ES-I3 (cell line): Measurements from ENCODE around the gene SON.
"Not testable (repeated sequence)": the region's sequence is repeated elsewhere in the genome, so short reads cannot be mapped to it uniquely, and the experiment has no call there.

Experiments
- H3K36me3 ChIP-seq: 2 replicates; pipeline ENCODE4 v1.6.1; 2013; ENCODE audit warnings: mild to moderate bottlenecking, low read length, control low read depth, moderate library complexity; ENCODE audit not compliant: insufficient read depth
- H3K4me1 ChIP-seq: 2 replicates; pipeline ENCODE4 v1.6.1; 2013; ENCODE audit warnings: mild to moderate bottlenecking, control low read depth, low read length; ENCODE audit not compliant: insufficient read depth
- H3K9ac ChIP-seq: 2 replicates; pipeline ENCODE4 v1.6.1; 2013; ENCODE audit warnings: low read depth, mild to moderate bottlenecking, low read length, moderate library complexity
- H3K9me3 ChIP-seq: 2 replicates; pipeline ENCODE4 v1.6.1; 2013; ENCODE audit warnings: mild to moderate bottlenecking, low read length, moderate library complexity; ENCODE audit not compliant: control insufficient read depth, insufficient read depth

SON gene

DNA sequence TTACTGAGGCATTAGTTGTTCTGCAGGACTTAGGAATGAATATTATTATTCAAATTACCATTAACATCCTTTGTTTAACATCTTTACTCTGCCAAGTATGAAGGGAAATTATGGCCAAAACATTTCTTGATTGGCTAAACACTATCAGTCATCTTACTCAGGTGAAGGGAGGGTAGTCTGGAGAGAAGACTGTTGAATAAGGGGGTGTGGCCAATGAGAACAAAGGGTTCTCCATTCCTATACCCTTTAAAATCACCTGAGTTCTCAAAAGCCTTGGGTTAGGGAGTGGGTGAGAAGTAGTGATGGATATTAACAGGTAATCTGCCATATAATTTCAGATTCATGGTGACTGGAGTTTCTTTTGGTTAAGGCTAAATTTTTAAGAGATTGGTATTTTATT, 79.4 kb downstream of the SON start:
- Histone ChIP-seq H3K36me3 (no peaks in the 10 kb centered on the region), H3K4me1 (peaks cover 9% of the 10 kb centered on the region; the same call in 1 of the 2 replicates), H3K9me3 (no peaks in the 10 kb centered on the region), H3K9ac (no peak overlapping the region)

DNA sequence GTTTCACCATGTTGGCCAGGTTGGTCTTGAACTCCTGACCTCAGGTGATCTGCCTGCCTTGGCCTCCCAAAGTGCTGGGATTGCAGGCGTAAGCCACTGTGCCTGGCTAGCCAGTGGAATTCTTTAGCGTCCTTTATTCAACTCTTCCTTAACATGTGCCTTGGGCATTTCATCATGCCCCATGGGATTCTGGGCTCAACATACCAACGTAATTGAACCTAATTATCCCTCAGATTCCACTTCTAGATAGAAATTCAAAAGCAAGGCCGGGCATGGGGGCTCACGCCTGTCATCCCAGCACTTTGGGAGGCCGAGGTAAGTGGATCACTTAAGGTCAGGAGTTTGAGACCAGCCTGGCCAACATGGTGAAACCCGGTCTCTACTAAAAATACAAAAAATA, 83.3 kb downstream of the SON start:
- not testable (repeated sequence) for H3K4me1 ChIP-seq, H3K9ac ChIP-seq, H3K9me3 ChIP-seq, H3K36me3 ChIP-seq
